Jurkat, Clone E6-1 (cell line): ENCODE data around the gene ADIPOR1. TPM values are rescaled to one million over a fixed set of nuclear protein-coding genes. Genes with fewer than 3 reads are reported as not detected.
"Not testable (repeated sequence)": the region's sequence is repeated elsewhere in the genome, so short reads cannot be mapped to it uniquely, and the experiment has no call there.

Experiments
- DNase-seq: peaks from one replicate; pipeline ENCODE4 v3.0.0-alpha.2; 2011; ENCODE audit warnings: low read depth, low spot score
- H3K4me3 ChIP-seq: 2 replicates; pipeline ENCODE4 v1.5.1; 2011; ENCODE audit warnings: mild to moderate bottlenecking, low read length, control low read depth, moderate library complexity
- polyA plus RNA-seq: library from polyadenylated mRNA; unstranded; fragments of >200 nt; gene quantifications from one replicate; pipeline ENCODE4 v1.2.1, GENCODE V29; 2012; ENCODE audit warnings: missing spikeins; ENCODE audit not compliant: insufficient read length, insufficient read depth

ADIPOR1 gene, protein sequence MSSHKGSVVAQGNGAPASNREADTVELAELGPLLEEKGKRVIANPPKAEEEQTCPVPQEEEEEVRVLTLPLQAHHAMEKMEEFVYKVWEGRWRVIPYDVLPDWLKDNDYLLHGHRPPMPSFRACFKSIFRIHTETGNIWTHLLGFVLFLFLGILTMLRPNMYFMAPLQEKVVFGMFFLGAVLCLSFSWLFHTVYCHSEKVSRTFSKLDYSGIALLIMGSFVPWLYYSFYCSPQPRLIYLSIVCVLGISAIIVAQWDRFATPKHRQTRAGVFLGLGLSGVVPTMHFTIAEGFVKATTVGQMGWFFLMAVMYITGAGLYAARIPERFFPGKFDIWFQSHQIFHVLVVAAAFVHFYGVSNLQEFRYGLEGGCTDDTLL
- polyA plus RNA-seq = 119 TPM

DNA sequence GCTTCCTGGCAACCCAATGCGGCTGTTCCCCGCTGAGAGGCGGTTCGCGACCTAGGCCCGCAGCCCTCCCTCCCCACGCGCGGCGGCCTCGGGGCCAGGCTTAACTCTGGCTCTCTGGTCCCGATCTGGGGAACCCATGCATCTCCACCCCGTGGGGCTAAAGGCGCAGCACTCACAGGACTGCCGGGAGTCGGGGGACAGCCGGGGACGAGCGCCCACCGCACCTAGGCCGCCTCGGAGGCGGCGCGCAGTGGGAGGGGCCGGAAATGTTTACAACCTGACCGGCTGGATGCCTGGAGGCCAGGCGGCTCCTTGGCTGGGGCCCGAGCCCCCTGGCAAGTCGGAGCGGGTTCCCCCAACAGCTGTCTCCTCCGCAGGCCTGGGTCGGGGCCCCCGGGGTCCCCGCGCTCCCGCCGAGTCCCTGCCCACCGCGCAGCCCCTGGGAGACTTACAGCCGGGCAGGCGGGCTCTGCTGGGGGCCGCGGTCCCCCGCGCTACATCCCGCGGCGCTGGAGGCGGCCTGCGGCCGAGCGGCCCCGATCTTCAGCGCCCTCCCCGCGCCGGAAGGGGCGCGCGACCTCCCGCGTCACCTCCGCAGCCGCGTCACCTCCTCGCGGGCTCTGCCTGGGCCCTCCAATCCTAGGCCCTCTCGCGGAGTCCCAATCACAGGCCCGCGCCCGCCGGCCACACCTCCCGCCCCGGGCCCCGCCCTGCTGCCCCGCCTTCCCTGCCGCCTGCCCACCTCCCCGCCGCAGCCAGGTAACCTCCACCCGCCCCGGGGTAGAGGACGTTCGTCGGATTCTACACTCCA lies at the start of gene ADIPOR1:
Gene ADIPOR1 (minus strand): TSS at position 580 of the 811 bp plus-strand sequence. CDS start 7,242 bp downstream, outside the sequence.
- peak within 1 kb of the TSS; percentile 90 for H3K4me3 ChIP-seq
- DNase-seq = peak; percentile 77

DNA sequence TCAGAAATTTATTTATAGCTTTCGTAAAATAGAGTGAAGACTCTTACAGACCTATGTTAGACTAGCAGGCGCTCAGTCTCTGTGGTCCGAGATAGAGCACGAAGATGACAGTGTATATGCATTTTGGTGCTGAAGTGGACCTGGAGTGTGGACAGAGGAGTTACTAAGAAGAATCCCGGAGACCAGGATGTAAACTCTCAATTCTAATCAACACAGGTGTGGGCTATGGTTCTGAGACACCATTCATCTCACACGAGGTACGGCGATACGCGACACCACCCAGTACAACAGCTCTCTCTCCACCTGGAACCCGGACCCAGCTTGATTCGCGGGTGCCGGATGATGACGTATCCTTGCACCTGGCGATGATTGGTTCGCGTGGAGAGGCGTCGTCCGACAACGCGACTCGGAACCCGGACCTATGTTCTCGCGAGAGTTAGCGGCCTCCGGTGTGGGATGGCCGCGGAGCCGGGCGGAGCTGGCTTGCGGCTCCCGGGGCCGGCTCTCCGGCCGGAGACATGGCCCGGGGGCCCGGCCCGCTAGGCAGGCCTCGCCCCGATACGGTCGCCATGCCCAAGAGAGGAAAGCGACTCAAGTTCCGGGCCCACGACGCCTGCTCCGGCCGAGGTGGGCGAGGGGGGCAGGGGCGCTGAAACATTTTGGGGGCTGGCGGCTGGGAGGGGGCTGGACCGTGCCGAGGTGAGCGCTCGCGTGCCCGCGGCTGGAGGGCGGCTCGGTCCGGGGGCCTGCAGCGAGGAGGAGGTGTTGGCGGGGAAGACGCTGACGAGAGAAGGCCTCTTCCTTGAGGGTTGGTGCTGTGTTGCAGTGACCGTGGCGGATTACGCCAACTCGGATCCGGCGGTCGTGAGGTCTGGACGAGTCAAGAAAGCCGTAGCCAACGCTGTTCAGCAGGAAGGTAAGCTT lies 49.1 kb upstream of the ADIPOR1 start, which contains the start of gene TMEM183A:
Gene TMEM183A (plus strand): TSS at position 427 of the 924 bp plus-strand sequence. CDS start 92 bp downstream, at position 519.
- peak; percentile 95 for DNase-seq

DNA sequence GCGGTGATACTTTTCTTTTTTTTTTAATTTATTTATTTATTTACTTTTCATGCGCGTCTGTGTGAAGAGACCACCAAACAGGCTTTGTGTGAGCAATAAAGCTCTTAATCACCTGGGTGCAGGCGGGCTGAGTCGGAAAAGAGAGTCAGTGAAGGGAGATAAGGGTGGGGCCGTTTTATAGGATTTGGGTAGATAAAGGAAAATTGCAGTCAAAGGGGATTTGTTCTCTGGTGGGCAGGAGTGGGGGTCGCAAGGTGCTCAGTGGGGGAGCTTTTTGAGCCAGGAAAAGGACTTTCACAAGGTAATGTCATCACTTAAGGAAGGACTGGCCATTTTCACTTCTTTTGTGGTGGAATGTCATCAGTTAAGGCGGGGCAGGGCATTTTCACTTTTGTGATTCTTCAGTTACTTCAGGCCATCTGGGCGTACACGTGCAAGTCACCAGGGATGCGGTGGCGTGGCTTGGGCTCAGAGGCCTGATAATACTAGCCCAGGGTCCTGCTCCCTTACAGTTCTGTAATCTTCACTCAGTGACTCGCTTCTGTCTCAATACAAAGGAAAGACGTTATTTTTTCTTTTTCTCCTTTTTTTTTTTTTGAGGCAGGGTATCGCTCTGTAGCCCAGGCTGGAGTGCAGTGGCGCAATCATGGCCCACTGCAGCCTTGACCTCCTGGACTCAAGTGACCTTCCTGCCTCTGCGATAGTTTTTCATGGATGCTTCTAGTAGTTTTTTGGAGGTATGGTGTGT lies 47.5 kb upstream of the ADIPOR1 start:
- H3K4me3 ChIP-seq = not testable (repeated sequence)

More for the DNA sequence above, 49.1 kb upstream of the ADIPOR1 start, which contains the start of gene TMEM183A:
- H3K4me3 ChIP-seq = peak within 1 kb of the TSS; percentile 98

DNA sequence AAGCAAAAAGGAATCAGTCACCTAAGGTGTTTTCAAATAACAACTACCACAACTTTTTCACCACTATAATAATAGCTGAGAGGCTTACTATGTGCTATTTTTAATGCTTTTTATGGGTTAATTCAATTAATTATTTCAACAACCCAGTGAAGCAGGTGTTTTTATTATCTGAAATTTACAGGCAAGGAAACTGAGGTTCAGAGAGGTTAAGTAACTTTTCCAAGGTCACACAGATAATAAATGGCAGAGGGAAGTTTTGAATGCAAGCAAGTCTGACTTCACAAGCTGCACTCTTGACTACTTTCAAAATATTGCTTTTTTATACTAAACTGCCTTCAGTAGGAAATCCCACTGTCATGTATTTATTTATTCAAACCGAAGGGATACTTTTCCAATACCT lies 44.8 kb upstream of the ADIPOR1 start:
- DNase-seq = no peak
- H3K4me3 ChIP-seq = no peak overlapping the region

More for the DNA sequence above, 47.5 kb upstream of the ADIPOR1 start:
- DNase-seq = not testable (repeated sequence)

DNA sequence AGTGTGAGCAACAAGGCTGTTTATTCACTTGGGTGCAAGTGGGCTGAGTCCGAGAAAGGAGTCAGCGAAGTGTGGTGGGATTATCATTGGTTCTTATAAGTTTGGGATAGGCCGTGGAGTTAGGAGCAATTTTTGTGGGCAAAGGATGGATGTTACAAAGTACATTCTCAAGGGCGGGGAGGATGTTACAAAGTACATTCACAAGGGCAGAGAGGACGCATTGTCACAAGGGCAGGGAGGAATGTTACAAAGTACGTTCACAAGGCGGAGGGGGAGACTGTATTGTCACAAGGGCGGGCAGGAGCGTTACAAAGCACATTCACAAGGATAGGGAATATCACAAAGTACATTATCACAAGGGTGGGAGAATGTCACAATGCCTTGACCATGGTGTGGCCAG lies 43.9 kb upstream of the ADIPOR1 start:
- no peak for DNase-seq
- H3K4me3 ChIP-seq = no peak overlapping the region

DNA sequence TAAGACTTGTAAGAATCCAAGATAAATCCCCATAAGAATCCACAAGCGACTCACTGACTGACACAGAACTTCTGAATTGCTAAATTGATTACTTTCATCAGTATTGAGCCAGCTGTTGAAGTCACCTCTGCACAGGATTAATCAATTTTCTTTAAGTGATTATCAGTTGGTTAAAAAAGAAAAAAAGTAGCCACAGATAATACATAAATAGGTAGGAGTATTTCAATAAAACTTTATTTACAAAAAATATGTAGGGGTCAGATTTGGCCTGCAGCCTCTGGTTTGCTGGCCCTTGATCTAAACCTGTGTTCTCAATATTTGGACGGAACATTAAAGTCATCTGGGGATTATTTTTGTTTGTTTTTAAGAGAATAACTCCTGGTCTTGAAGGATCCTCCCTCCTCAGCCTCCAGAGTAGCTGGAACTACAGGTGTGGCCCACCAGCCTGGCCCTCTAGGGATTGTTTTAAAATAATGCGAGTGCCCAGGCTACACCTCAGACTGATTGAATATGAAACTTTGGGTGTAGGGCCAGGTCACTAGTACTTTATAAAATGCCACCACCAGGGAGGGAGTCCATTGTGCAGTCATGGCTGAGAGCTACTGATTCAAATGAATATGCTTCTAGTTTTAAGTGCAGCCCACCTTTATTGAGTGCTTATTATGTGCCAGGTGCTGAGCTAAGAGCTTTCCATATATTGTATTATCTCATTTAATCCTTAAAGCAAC lies 42.3 kb upstream of the ADIPOR1 start:
- no peak overlapping the region for H3K4me3 ChIP-seq

DNA sequence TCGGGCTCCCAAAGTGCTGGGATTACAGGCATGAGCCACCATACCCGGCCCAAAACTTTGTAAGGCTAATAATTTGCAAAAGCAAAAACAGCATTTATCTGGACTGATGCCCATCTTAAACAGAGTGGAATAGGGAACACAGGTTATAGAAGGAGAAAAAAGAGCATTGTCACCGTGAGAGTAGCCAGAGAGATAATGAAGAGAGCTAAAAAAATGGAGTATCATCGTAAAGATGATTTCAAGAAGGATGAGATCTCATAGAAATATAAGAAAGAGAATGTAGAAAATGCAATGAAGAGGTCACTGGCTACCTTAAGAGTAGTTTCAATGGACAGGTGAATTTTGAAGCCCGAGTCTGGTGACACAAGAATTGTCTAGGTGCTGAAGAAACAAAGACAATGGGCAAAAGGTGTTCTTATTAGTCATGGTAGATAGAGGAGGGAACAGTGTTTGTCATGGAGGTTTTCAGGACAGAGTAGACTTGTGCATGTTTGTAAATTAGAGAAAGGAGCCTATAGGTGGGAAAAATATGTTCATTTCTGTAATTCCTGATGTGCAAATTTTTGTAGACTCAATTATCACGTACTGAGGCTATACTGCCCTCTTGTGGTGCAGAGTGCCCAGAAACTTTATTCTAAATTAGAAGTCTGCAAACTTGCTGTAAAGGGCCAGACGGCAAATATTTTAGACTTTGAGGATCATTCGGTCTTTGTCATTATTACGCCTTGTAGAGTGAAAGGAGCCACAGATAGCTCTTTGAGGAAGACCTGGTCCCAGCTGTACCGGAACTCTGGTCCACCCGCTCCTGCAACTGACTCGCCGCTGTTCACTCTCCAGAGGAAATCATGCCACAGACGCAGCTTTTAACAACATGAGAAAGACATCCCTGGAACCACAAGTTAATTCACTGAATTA lies 41.0 kb upstream of the ADIPOR1 start:
- peak; percentile 65 for DNase-seq
- H3K4me3 ChIP-seq = peak overlapping the region; percentile 33

More for the DNA sequence above, 42.3 kb upstream of the ADIPOR1 start:
- DNase-seq = no peak

DNA sequence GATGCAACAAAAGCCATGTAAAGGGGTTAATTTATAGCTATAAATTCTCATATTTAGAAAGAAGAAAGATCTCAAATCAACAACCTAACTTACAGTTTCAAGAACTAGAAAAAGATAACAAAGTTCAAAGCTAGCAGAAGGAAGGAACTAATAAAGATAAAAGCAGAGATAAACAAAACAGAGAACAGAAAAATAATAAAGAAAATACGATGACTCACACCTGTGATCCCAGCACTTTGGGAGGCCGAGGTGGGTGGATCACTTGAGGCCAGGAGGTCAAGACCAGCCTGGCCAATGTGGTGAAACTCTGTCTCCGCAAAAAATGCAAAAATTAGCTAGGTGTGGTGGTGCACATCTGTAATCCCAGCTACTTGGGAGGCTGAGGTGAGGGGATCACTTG lies 36.6 kb upstream of the ADIPOR1 start:
- DNase-seq = no peak

DNA sequence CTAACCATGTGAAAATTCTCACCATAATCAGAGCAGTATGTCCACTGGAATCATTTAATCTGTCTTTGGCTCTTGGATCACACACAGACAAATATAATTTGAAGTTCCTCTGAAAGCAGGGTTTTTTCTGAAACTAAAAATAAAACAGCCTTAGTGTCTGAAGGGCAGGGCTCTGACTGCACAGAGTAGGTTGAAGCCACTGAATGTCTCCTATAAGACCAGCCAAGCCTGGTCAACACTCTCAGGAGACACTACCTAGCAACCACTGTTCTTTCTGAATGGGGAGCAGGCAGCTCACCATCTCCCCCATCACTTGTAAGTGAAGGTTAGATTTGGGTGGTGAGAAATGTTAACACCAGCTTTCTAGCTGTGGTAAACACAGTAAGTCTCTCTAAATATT lies 33.0 kb upstream of the ADIPOR1 start:
- no peak overlapping the region for H3K4me3 ChIP-seq
- no peak for DNase-seq

More for the DNA sequence above, 36.6 kb upstream of the ADIPOR1 start:
- no peak overlapping the region for H3K4me3 ChIP-seq

DNA sequence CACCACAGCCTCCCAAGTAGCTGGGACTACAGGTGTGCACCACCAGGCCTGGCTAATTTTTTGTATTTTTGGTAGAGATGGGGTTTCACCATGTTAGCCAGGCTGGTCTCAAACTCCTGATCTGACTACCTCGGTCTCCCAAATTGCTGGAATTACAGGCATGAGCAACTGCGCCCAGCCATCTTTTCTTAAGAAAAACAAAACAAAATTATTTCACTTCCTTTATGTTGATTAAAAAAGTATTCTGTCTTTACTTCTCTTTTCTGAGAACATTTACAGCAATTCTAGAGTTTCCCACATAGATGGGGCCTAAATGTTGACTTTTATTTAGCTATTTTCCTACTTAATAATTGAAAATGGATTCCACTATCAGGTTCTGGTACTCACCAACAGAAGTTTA lies 31.8 kb upstream of the ADIPOR1 start:
- no peak overlapping the region for H3K4me3 ChIP-seq
- DNase-seq = no peak

DNA sequence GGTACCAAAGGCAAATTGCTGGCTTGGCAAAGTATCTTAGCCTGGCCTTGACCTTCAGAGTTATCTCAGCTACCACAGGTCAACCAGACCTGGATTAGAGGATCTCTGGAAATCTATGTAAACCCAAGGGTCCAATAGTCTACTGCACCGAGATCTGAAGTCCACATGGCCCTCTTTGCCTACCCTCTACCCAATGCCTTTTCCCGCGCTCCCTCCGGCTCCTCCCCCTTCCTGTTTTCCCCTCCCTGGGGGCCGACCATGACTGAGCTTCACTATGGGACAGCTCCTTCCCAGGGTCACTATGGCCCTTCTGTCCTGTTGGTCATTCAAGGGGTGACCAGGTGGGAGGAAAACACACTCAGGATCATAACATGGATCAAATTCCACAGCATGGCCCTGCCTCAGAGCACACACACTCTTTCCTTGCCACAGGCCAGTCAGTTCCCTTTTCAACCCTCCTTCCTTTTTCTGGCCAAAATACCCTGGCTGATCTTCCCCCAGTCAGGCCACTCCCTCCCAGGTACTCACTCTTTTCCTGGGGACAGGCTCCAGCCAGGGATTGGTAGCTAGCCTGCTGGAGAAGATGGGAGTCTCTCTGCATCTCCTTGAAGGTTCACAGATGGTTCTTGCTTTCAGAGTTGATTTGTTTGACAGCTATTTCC lies 29.9 kb upstream of the ADIPOR1 start:
- no peak overlapping the region for H3K4me3 ChIP-seq
- DNase-seq = no peak

DNA sequence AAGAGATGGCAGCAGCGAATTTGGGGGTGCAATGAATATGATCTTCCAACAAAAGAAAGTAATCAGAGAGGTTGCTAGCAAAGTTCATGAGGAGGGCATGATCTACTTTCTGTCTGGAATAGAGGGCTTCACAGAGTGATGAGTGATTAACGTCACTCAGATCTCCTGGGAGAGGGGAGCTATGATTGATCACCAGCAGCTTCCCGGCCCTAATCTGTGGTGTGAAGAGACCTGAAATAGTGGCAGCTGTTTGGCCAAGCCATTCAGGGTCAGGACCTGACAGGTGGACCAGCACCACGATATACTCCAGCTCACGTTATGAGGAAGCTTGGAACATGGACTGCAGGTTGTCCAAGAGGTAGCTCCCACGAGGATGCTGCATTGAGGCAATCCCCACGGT lies 29.1 kb upstream of the ADIPOR1 start:
- DNase-seq = no peak
- no peak overlapping the region for H3K4me3 ChIP-seq

DNA sequence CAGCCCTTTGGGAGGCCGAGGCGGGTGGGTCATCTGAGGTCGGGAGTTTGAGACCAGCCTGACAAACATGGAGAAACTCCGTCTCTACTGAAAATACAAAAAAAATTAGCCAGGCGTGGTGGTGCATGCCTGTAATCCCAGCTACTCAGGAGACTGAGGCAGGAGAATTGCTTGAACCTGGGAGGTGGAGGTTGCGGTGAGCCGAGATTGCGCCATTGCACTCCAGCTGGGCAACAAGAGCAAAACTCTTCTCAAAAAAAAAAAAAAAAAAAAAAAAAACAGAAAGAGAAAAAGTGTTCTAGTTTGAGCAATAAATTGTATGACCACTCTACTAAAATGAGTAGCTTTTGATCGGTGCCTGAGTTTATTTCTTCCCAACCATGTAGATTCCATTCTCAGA lies 28.0 kb upstream of the ADIPOR1 start:
- DNase-seq = not testable (repeated sequence)

DNA sequence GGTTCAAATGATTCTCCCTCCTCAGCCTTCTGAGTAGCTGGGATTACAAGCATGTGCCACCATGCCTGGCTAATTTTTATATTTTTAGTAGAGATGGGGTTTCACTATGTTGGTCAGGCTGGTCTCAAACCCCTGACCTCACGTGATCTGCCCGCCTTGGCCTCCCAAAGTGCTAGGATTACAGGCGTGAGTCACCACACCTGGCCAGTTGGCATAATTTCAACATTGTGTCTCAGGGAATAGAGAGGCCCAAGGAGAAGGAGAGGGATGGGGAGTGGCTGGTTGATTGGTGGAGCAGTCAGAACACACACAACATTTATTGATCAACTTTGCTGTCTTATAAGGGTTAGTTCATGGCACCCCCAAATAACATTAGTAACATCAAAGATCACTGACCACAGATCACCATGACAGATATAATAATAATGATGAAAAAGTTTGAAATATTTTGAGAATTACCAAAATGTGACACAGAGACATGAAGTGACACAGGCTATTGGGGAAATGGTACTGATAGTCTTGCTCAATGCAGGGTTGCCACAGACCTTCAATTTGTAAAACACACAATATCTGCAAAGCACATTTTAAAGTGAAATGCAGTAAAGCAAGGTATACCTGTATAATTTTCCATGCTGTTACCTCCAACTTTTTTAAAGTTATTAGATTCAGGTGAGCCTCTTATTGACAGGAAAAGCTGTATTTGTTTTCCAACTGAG lies 24.8 kb upstream of the ADIPOR1 start:
- no peak for DNase-seq
- no peak overlapping the region for H3K4me3 ChIP-seq

More for the DNA sequence above, 28.0 kb upstream of the ADIPOR1 start:
- not testable (repeated sequence) for H3K4me3 ChIP-seq

DNA sequence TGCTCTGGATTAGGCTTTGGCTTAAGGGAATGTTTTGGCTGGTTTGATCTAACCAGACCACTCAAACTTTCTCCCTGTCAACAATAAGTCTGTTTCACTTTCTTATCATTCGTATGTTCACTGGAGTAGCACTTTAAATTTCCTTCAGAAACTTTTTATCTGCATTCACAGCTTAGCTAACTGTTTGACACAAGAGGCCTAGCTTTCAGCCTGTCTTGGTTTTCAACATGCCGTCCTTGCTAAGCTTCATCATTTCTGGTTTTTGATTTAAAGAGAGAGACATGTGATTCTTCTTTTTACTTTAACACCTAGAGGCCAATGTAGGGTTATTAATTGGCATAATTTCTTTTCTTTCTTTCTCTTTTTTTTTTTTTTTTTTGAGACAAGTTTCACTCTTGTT lies 23.8 kb upstream of the ADIPOR1 start:
- H3K4me3 ChIP-seq = no peak overlapping the region
- no peak for DNase-seq
